Posterior cingulate gyrus (tissue), 11 donors: ENCODE measurements around the gene ATP5F1E.

ENCODE experiments used
- DNase-seq, 10 donors: peaks; one replicate each; pipeline versions ENCODE4 v3.0.0 to v3.0.0-alpha.2; 2020 to 2021; ENCODE audit warnings: mixed read lengths in 3 of 10
- intact Hi-C: fragments of 100-400 bp; cut with DNase I; formaldehyde crosslinking; loops from one replicate; pipeline ENCODE4 v1.15.1; 2023

The ATP5F1E gene

DNA sequence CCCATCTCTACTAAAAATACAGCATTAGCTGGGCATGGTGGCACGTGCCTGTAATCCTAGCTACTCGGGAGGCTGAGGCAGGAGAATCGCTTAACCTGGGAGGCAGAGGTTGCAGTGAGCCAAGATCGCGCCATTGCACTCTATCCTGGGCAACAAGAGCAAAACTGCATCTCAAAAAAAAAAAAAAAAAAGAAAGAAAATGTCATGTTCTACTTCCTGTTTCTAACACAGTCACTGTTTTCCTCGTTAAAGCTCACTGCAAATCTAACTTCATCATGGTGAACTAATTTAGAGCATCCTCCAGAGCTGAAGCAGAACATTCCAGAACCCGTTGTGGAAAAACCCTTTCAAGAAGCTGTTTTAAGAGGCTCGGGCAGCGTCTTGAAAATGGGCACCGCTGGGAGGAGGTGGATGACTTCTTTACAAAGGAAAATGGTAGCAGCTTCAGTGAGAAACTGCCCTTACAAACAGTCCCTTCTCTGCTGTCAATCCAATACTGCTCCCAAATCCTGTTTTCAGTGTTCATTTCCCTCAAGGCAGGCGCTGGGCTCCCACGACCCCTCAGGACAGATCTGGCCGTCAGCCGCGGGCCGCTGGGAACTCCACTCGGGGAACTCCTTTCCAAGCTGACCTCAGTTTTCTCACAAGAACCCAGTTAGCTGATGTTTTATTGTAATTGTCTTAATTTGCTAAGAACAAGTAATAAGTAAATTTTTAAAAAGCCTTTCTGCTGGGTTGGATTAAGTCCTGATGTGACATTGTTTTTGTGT lies 37.6 kb downstream of the ATP5F1E start:
- DNase-seq: peak in 2 of 10 donors; percentile 45 to 61
- intact Hi-C loops: no loop called here

DNA sequence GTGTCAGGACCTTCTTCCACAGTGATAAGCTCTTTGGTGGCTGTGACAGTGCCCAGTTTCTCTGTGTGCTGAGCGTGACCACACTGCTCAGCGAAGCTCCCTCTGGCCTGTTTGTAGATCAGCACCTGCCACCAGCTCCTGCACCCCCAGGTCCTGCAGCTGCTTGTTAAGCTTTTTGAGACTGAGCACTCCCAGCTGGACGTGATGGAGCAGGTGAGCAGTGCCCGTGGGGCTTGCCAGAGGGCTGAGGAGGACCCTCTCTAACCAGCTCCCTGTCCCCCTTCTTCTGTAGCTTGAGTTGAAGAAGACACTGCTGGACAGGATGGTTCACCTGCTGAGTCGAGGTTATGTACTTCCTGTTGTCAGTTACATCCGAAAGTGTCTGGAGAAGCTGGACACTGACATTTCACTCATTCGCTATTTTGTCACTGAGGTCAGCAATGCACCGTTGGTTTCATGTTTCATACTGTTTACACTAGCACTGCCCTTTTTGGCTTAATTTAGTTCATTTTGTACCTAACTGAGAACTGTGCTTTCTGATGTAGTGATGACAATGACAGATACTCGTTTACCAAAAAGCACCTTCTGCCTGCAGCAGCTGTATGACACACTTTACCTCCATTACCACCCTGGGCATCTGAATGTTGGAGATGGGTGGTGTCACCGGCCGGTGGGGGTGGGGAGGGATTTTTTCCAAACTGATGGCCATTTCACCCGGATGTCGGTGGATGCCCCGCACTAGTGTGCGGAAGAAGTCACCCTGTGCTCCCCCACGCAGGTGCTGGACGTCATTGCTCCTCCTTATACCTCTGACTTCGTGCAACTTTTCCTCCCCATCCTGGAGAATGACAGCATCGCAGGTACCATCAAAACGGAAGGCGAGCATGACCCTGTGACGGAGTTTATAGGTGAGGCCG lies 38.5 kb downstream of the ATP5F1E start:
- peak in 1 of 10 donors; percentile 70 for DNase-seq
- intact Hi-C loops: no loop called here

DNA sequence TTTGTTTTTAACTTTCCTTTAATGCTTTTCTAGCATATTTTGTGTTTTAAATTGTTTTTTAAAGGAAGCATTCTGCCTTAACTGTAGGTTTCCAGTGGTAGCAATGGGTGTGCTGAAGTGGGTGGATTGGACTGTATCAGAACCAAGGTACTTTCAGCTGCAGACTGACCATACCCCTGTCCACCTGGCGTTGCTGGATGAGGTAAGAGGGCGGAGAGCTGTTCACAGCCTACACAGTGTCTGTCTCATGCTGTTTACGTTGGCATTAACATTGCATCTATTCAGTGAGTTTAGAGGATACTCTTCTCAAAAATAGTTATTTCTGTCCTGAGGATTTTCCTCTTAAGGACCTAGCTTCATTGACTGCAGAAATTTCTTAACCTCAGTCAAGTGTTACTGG lies 39.2 kb downstream of the ATP5F1E start:
- no peak for DNase-seq
- intact Hi-C loops: no loop called here

DNA sequence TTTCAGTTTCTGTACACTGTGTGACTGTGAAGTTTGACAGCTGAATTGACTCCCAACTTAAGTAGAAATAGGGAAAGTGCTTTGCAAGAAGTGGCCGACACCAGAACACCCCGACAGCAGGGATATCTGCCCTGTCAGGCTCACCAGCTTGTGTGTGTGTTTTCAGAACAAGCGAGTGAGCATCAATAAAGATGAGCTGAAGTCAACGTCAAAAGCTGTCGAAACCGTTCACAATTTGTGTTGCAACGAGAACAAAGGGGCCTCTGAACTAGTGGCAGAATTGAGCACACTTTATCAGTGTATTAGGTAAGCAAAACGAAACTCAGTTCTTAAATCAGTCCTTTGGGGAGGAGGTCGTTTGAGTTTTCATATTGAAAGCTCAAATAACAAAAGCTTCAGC lies 40.4 kb downstream of the ATP5F1E start:
- intact Hi-C loops: no loop called here
- peak in 1 of 10 donors; percentile 57 for DNase-seq

DNA sequence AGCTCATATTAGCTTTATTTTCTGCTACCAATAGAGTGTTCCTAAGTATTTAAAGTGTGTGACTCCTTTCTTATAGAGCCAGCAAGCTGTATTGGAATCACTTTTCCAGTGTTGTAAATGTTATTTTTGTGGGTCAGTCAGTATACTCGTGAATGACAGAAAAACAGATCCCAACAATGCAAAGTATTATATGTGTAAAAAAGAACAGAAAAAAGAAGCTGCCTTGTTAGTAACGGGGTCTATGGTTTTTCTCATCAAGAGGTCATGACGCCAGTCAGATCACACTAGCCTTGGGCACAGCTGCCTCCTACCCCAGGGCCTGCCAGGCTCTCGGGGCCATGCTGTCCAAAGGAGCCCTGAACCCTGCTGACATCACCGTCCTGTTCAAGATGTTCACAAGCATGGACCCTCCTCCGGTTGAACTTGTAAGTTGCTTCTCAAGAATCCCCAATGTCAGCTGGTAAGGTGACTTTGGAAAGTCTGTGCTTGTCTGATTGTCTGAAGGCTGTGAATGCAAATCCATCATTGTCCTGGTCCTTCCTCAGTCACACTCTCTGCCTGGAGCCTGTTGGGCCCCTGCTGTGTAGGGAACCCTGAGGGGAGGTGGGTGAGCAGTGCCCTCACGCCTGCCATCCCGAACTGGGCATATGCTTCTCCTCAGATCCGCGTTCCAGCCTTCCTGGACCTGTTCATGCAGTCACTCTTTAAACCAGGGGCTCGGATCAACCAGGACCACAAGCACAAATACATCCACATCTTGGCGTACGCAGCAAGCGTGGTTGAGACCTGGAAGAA lies 41.3 kb downstream of the ATP5F1E start:
- intact Hi-C loops: no loop called here
- DNase-seq: peak in 3 of 10 donors; percentile 14 to 75 (median 67)

DNA sequence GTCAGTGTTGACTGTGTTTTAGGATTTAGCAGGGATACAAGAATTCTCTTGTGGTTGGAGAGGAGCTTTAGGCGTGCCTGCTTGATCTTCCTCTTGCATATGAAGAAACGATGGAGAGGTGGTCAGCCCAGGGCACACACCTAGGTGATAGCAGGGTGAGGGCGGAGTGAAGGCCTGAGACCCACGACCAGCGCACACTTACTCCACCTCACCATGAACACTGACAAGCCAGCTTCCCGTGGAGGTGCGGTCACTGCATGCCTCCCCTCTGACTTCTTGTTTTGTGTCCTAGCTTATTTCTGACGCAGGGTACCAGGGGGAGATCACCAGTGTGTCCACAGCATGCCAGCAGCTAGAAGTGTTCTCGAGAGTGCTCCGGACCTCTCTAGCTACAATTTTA lies 42.9 kb downstream of the ATP5F1E start:
- DNase-seq: peak in 1 of 10 donors; percentile 27
- intact Hi-C loops: no loop called here

DNA sequence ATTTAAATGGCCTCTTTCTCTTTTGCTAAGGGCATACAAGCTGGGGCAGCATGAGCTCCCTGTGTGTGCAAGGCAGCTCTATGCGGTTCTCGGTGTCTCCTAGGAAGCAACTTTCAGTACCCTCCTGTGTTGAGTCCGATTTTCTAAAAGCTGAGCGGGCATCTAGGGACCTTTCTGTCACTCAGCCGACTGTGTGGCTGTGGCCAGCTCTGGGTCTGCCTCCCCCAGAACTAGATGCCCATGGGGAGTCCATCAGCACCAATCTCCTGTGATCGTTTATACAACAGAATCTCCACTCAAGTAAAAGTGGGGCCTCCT lies 43.6 kb downstream of the ATP5F1E start:
- DNase-seq: no peak
- intact Hi-C loops: no loop called here

DNA sequence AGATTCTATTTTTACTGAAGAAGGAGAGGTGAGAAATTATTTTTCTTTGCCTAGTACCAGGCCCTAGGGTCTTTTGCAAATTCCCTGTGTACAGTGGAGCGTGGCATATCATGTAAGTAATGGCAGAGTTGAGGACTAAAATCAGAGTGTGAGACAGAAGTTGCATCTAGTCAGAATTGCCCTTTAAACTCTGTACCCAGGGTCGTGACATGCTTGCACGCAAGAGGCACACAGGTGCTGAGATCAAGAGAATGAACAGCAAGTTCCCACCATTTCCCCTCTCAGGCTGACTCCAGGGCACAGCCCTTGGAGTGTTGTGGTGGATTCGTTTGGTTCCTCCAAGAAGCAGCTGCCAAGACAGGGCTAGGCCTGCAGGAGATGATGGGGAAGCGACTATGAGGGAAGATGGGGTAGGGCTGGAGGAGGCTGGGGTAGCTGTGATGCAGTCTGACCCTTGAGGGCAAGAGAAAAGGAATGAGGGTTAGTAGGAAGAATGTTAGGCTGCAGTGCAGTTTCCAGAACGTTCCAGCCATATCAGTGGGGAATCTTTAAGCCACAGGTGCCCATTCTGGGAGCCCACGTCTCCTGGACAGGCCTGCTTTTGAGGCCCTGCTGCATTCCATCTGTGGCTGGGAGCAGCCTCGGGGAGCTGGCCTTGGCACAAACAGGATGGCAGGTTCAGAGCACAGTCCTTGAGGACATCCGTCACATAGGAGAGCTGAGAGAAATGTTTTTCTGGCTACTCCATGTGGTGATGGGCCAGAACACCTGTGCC lies 44.2 kb downstream of the ATP5F1E start:
- peak in 1 of 10 donors; percentile 31 for DNase-seq
- intact Hi-C loops: no loop called here

DNA sequence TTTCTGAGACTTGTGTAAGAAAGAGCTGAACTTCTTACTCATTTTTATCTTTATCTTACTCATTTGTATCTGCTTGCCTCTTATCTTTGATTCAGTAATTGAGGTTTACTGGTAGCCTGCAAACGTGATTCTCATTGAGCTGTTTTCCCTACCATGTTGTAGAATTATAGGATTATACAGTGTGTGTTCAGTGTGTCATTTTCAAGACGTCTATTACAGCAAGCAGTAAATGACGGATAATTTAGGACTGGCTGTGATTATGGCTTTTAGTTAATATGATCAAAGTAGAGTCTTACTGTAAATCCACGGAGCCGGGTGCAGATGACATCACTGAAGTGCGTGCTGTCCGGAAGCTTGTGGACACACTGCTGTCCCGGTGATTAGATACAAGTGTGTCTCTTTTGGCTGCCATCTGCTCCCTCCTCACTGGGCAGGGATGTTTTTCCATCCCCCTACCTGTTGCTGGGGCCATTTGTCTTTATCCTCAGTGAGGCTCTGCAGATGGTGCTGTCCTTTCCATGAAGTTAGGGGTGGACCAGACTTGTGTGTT lies 45.1 kb downstream of the ATP5F1E start:
- intact Hi-C loops: no loop called here
- peak in 1 of 10 donors; percentile 16 for DNase-seq

DNA sequence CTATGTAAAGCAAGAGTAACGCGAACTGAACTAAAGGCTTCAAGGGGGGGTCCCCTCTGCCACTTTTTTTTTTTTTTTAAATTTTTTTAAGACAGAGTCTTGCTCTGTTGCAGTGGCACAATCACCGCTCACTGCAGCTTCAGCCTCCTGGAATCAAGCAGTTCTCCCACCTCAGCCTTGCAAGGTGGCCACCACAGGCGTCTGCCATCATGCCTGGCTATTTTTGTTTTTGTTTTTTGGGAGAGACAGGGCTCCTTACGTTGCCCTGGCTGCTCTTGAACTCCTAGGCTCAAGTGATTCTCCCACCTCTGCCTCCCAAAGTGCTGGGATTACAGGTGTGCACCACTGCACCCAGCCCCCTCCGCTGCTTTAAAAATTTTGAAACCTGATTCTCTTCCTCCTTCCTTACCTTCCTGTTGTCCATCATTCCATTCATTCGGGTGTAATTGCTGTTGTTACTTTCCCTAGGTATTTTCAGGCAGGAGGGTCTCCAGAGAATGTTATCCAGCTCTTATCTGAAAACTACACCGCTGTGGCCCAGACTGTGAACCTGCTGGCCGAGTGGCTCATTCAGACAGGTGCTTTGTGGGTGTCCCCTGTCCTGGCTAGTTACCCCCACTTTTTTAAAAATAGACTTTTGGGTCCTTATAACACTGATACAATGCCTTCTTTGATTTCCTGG lies 45.7 kb downstream of the ATP5F1E start:
- peak in 1 of 10 donors; percentile 55 for DNase-seq
- intact Hi-C loops: no loop called here

DNA sequence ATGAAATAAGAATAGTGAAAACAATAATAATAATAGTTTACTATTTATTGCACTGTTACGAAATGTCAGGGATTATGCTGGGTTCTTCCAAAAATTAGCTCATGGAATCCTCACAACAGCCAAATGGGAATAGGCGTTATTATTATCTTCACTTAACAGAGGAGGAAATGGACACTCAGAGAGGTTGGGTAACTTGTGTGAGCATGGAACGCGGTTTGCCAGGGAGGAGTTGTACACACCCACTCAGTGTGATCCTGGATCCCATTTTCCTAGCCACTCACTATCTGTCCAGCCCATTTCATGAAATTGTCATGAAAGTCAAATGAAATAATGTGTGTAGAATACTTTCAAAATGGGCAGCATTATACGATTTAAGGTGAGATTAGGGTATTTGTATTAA lies 46.5 kb downstream of the ATP5F1E start:
- intact Hi-C loops: no loop called here
- peak in 1 of 10 donors; percentile 16 for DNase-seq

DNA sequence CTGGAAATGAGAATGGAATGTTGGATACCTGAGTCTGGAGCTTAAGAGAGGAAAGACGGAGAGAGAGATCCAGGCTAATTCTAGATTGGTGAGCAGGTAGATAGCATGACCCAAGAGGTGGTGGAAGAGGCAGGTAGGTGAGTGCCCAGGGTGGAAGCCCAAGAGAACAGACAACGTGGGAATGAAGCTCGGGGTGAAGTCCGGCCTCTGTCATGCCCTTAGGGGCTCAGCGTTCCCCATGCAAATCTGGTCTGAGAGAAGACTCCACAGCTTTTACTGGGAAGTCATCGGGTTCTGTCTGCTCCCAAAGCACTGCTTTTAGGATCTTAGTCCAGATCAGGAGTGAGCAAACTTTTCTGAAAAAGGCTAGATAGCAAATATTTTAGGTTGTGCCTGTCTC lies 47.4 kb downstream of the ATP5F1E start:
- no peak for DNase-seq
- intact Hi-C loops: loop anchor here (5.0 kb wide), 1 partner anchor 48 kb away; the partner anchor contains the start of gene ATP5F1E

DNA sequence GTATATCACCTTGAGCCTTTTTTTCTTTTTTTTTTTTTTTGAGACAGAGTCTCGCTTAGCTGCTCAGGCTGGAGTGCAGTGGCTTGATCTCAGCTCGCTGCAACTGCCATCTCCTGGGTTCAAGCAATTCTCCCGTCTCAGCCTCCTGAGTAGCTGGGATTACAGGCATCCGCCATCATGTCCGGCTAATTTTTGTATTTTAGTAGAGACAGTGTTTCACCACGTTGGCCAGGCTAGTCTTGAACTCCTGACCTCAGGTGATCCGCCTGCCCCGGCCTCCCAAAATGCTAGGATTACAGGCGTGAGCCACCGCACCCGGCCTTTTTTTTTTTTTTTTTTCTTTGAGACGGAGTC lies 49.0 kb downstream of the ATP5F1E start:
- peak in 1 of 10 donors; percentile 58 for DNase-seq
- intact Hi-C loops: loop anchor here (5.0 kb wide), 1 partner anchor 49 kb away; the partner anchor contains the start of gene ATP5F1E

DNA sequence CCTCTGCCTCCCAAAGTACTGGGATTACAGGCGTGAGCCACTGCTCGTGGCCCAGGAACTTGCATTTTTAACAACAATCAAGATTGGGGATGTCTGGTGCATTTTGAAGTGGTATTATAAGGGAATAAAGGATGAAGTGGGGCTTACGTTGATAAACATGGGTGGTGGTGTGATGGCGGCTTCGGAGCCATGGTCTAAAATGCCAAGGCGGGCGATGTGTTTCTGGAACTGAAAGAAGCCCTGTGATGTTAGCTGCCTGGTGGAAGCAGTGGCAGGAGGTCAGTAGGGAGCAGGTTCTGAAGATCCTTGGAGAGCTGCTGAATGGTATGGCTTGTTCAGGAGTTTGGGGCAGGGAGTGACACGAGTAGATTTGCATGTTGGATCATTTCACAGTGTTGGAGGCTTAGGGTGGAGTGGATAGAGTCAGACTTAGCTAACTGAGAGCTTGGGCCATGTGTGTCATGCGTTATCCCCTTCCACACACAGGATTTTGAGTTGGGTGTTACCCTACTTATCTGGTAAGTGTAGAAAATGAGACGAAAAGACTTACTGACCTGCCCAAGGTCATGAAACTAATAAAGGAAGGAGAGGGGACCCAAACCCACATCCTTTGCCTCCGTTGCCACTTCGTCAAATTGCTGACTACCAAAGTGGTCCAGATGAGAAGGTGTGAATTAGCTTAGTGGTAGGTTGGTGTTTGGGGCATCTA lies 49.6 kb downstream of the ATP5F1E start:
- intact Hi-C loops: loop anchor here (5.0 kb wide), 1 partner anchor 50 kb away; the partner anchor contains the start of gene ATP5F1E
- DNase-seq: peak in 1 of 10 donors; percentile 28

DNA sequence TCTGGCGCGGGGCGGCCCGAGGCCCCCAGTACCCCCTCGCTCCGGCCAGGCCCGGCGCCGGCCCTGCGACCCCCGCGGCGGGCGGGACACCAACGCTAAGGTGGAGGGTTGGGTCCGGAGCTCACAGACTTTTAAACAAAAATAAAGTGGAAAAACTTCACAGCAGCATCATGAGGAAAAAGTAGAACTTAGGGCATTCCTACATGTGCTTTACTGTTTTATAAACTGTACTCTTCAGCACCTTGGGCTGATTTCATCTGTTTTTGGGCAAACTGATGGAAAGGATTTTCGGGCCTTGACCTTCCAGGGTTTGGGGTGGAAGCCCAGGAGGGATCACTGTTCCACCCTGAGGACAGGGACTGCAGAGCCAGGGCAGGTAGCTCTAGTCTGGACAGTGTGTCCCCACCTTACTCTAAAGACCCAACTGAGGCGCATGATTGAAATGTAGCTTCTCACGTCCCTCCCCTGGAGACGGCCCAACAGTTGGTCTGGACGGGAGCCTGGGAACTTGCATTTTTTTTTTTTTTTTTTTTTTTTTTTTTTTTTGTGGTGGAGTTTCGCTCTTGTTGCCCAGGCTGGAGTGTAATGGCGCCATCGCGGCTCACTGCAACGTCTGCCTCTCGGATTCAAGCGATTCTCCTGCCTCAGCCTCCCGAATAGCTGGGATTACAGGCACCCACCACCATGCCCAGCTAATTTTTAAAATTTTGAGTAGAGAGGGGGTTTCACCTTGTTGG lies 50.3 kb downstream of the ATP5F1E start:
- intact Hi-C loops: loop anchor here (2.0 to 5.0 kb wide), 3 partner anchors 51 to 89 kb away; partner anchors contain the start of gene ATP5F1E
- peak in 1 of 10 donors; percentile 39 for DNase-seq

DNA sequence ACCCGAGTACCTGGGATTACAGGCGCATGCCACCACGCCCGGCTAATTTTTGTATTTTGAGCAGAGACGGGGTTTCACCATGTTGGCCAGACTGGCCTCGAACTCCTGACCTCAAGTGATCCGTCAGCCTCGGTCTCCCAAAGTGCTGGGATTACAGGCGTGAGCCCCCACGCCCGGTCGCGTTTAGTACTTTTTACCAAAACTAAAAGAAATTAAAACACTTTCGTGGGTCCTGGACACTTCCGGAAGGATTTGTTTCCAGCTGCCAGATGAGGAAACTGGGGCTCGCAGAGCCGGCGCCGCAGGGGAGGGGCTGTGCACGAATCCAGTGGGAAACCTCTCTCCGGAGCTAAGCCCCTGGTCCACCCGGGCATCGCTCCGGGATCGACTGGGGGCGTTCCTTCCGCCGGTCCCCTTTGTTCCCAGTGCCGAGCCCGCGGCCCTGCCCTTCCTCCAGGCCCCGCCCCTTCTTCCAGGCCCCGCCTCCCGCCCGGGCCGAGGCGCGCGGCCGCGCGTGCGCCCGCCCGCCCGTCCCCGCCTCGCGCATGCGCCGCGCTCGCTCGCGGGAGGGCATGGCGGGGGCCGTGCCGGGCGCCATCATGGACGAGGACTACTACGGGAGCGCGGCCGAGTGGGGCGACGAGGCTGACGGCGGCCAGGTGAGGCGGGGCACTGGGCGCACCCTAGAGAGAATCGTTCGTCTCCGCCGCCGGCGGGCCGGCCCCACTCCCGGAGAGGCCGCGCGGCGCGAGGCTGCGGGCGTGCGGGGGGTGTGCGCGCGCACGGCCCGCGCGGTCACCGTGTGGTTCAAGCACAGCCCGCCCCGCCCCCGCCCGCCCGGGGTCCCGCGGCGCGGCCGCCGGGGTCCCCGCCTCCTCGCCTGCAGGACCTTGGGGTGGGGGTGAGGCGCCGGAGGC lies 51.2 kb downstream of the ATP5F1E start, which contains the start of gene NELFCD:
Gene NELFCD (plus strand): TSS at position 546 of the 917 bp plus-strand sequence. CDS start 54 bp downstream, at position 600.
- intact Hi-C loops: loop anchor here (2.0 to 5.0 kb wide), 3 partner anchors 51 to 88 kb away; partner anchors contain the start of gene ATP5F1E
- DNase-seq: peak; percentile 70 to 97 (median 78)
